OCI-LY7 (cell line): ENCODE data around the gene HEG1.

ENCODE experiments used
- CTCF ChIP-seq: fragments of 200-600 bp; sonication (generic); conservative IDR thresholded peaks from 2 replicates; pipeline ENCODE4 v1.5.1; 2014; ENCODE audit warnings: mild to moderate bottlenecking, antibody characterized with exemption, low read length, moderate library complexity, mixed read lengths
- EZH2phosphoT487 ChIP-seq: fragments of 200-600 bp; sonication (generic); IDR thresholded peaks from 2 replicates; pipeline ENCODE4 v1.6.1; 2018; ENCODE audit warnings: low read depth, borderline replicate concordance, mild to moderate bottlenecking, mixed run types, antibody characterized with exemption, low read length, moderate library complexity, mixed read lengths

- TF ChIP-seq CTCF, result no peak
- no peak for TF ChIP-seq EZH2phosphoT487
These were observed at the start of gene HEG1 for GRCh38 chr3:125055913-125056745.
